ENCODE measurements around the gene SLC29A3. TPM values are rescaled to one million over a fixed set of nuclear protein-coding genes. Genes with fewer than 3 reads are reported as not detected.

Gene SLC29A3
- total RNA-seq, 1 experiment from 2014 or later, result 3.4 TPM

- no peak overlapping the region for H3K27ac ChIP-seq (ENCODE audit: low read length)
- no peaks in the 10 kb centered on the region for H3K79me2 ChIP-seq (ENCODE audit: low read length)
- H3K36me3 ChIP-seq (ENCODE audit: insufficient read depth, low read length), result no peaks in the 10 kb centered on the region
- no peak overlapping the region for H2AFZ ChIP-seq (ENCODE audit: low read length)
- no peak overlapping the region for H3K9ac ChIP-seq (ENCODE audit: low read length)
- no peak overlapping the region for H3K4me2 ChIP-seq (ENCODE audit: low read depth, low read length, poor library complexity, severe bottlenecking)
- no peak overlapping the region for H3K4me3 ChIP-seq (ENCODE audit: low read length)
- H3K9me2 ChIP-seq (replicated peaks; ENCODE audit: insufficient read depth, low read length), result no peaks in the 10 kb centered on the region
- no peaks in the 10 kb centered on the region for H3K9me3 ChIP-seq (ENCODE audit: low read length)
- no peaks in the 10 kb centered on the region for H3K27me3 ChIP-seq (ENCODE audit: low read length)
- DNase-seq, result no peak
- H3K4me1 ChIP-seq (ENCODE audit: low read length), result no peaks in the 10 kb centered on the region
- no peaks in the 10 kb centered on the region for H4K20me1 ChIP-seq (ENCODE audit: insufficient read depth, low read depth, low read length)
These were observed 76.6 kb downstream of the SLC29A3 start for GRCh38 chr10:71395621-71396020.

- H3K4me2 ChIP-seq (ENCODE audit: low read depth, low read length, poor library complexity, severe bottlenecking), result no peak overlapping the region
- no peak overlapping the region for H2AFZ ChIP-seq (ENCODE audit: low read length)
- no peaks in the 10 kb centered on the region for H3K4me1 ChIP-seq (ENCODE audit: low read length)
- H4K20me1 ChIP-seq (ENCODE audit: insufficient read depth, low read depth, low read length), result no peaks in the 10 kb centered on the region
- H3K79me2 ChIP-seq (ENCODE audit: low read length), result no peaks in the 10 kb centered on the region
- no peaks in the 10 kb centered on the region for H3K36me3 ChIP-seq (ENCODE audit: insufficient read depth, low read length)
- no peak overlapping the region for H3K27ac ChIP-seq (ENCODE audit: low read length)
- no peak overlapping the region for H3K4me3 ChIP-seq (ENCODE audit: low read length)
- no peaks in the 10 kb centered on the region for H3K9me2 ChIP-seq (replicated peaks; ENCODE audit: insufficient read depth, low read length)
- H3K27me3 ChIP-seq (ENCODE audit: low read length), result no peaks in the 10 kb centered on the region
- H3K9me3 ChIP-seq (ENCODE audit: low read length), result no peaks in the 10 kb centered on the region
- DNase-seq, result no peak
- no peak overlapping the region for H3K9ac ChIP-seq (ENCODE audit: low read length)
These were observed 77.1 kb downstream of the SLC29A3 start for GRCh38 chr10:71396084-71396710.

- DNase-seq, result no peak
- no peaks in the 10 kb centered on the region for H3K4me1 ChIP-seq (ENCODE audit: low read length)
These were observed 77.7 kb downstream of the SLC29A3 start, which contains the start of gene CDH23 for GRCh38 chr10:71396711-71397295. TSS of gene CDH23 (plus strand) at chr10:71396920. CDS start at chr10:71439832, 42,912 bp downstream.

GRCh38 chr10:71397296-71398212, 78.5 kb downstream of the SLC29A3 start:
- DNase-seq, result no peak
- H3K27me3 ChIP-seq (ENCODE audit: low read length), result no peaks in the 10 kb centered on the region
- no peaks in the 10 kb centered on the region for H4K20me1 ChIP-seq (ENCODE audit: insufficient read depth, low read depth, low read length)
- H3K9me3 ChIP-seq (ENCODE audit: low read length), result no peaks in the 10 kb centered on the region
- no peaks in the 10 kb centered on the region for H3K4me1 ChIP-seq (ENCODE audit: low read length)
- H3K27ac ChIP-seq (ENCODE audit: low read length), result no peak overlapping the region
- H3K4me2 ChIP-seq (ENCODE audit: low read depth, low read length, poor library complexity, severe bottlenecking), result no peak overlapping the region
- H3K9ac ChIP-seq (ENCODE audit: low read length), result no peak overlapping the region
- H3K79me2 ChIP-seq (ENCODE audit: low read length), result no peaks in the 10 kb centered on the region
- H3K9me2 ChIP-seq (replicated peaks; ENCODE audit: insufficient read depth, low read length), result no peaks in the 10 kb centered on the region
- H3K4me3 ChIP-seq (ENCODE audit: low read length), result no peak overlapping the region
- no peaks in the 10 kb centered on the region for H3K36me3 ChIP-seq (ENCODE audit: insufficient read depth, low read length)
- no peak overlapping the region for H2AFZ ChIP-seq (ENCODE audit: low read length)

More at GRCh38 chr10:71396711-71397295, 77.7 kb downstream of the SLC29A3 start, which contains the start of gene CDH23:
- Histone ChIP-seq H3K9me3 (ENCODE audit: low read length) (no peaks in the 10 kb centered on the region), H3K9ac (ENCODE audit: low read length) (no peak within 1 kb of the TSS), H3K79me2 (ENCODE audit: low read length) (no peaks in the 10 kb centered on the region), H4K20me1 (ENCODE audit: insufficient read depth, low read depth, low read length) (no peaks in the 10 kb centered on the region), H3K36me3 (ENCODE audit: insufficient read depth, low read length) (no peaks in the 10 kb centered on the region), H2AFZ (ENCODE audit: low read length) (no peak within 1 kb of the TSS), H3K9me2 (replicated peaks; ENCODE audit: insufficient read depth, low read length) (no peaks in the 10 kb centered on the region), H3K4me3 (ENCODE audit: low read length) (no peak within 1 kb of the TSS), H3K27ac (ENCODE audit: low read length) (no peak within 1 kb of the TSS), H3K4me2 (ENCODE audit: low read depth, low read length, poor library complexity, severe bottlenecking) (no peak within 1 kb of the TSS), H3K27me3 (ENCODE audit: low read length) (no peaks in the 10 kb centered on the region)

- Histone ChIP-seq H3K4me1 (ENCODE audit: low read length) (no peaks in the 10 kb centered on the region), H2AFZ (ENCODE audit: low read length) (no peak overlapping the region), H3K27ac (ENCODE audit: low read length) (no peak overlapping the region), H3K4me2 (ENCODE audit: low read depth, low read length, poor library complexity, severe bottlenecking) (no peak overlapping the region), H3K79me2 (ENCODE audit: low read length) (no peaks in the 10 kb centered on the region), H3K4me3 (ENCODE audit: low read length) (no peak overlapping the region), H3K27me3 (ENCODE audit: low read length) (no peaks in the 10 kb centered on the region), H3K9me3 (ENCODE audit: low read length) (no peaks in the 10 kb centered on the region), H3K9me2 (replicated peaks; ENCODE audit: insufficient read depth, low read length) (no peaks in the 10 kb centered on the region), H4K20me1 (ENCODE audit: insufficient read depth, low read depth, low read length) (no peaks in the 10 kb centered on the region), H3K9ac (ENCODE audit: low read length) (no peak overlapping the region), H3K36me3 (ENCODE audit: insufficient read depth, low read length) (no peaks in the 10 kb centered on the region)
- DNase-seq, result no peak
These were observed 79.9 kb downstream of the SLC29A3 start for GRCh38 chr10:71398976-71399375.

- no peaks in the 10 kb centered on the region for H4K20me1 ChIP-seq (ENCODE audit: insufficient read depth, low read depth, low read length)
- no peak overlapping the region for H2AFZ ChIP-seq (ENCODE audit: low read length)
- no peak overlapping the region for H3K4me3 ChIP-seq (ENCODE audit: low read length)
- no peak overlapping the region for H3K27ac ChIP-seq (ENCODE audit: low read length)
- DNase-seq, result no peak
- H3K79me2 ChIP-seq (ENCODE audit: low read length), result no peaks in the 10 kb centered on the region
- no peaks in the 10 kb centered on the region for H3K27me3 ChIP-seq (ENCODE audit: low read length)
- H3K4me1 ChIP-seq (ENCODE audit: low read length), result no peaks in the 10 kb centered on the region
- no peak overlapping the region for H3K4me2 ChIP-seq (ENCODE audit: low read depth, low read length, poor library complexity, severe bottlenecking)
- no peak overlapping the region for H3K9ac ChIP-seq (ENCODE audit: low read length)
- H3K9me3 ChIP-seq (ENCODE audit: low read length), result no peaks in the 10 kb centered on the region
- no peaks in the 10 kb centered on the region for H3K36me3 ChIP-seq (ENCODE audit: insufficient read depth, low read length)
- no peaks in the 10 kb centered on the region for H3K9me2 ChIP-seq (replicated peaks; ENCODE audit: insufficient read depth, low read length)
These were observed 80.9 kb downstream of the SLC29A3 start for GRCh38 chr10:71399946-71400345.

- H3K36me3 ChIP-seq (ENCODE audit: insufficient read depth, low read length), result no peaks in the 10 kb centered on the region
- H3K4me3 ChIP-seq (ENCODE audit: low read length), result no peak overlapping the region
- H3K79me2 ChIP-seq (ENCODE audit: low read length), result no peaks in the 10 kb centered on the region
- no peak overlapping the region for H3K9ac ChIP-seq (ENCODE audit: low read length)
- no peaks in the 10 kb centered on the region for H3K9me3 ChIP-seq (ENCODE audit: low read length)
- H3K27ac ChIP-seq (ENCODE audit: low read length), result no peak overlapping the region
- H3K4me2 ChIP-seq (ENCODE audit: low read depth, low read length, poor library complexity, severe bottlenecking), result no peak overlapping the region
- H3K27me3 ChIP-seq (ENCODE audit: low read length), result no peaks in the 10 kb centered on the region
- no peak overlapping the region for H2AFZ ChIP-seq (ENCODE audit: low read length)
- no peaks in the 10 kb centered on the region for H3K9me2 ChIP-seq (replicated peaks; ENCODE audit: insufficient read depth, low read length)
- H4K20me1 ChIP-seq (ENCODE audit: insufficient read depth, low read depth, low read length), result no peaks in the 10 kb centered on the region
- no peak for DNase-seq
- H3K4me1 ChIP-seq (ENCODE audit: low read length), result no peaks in the 10 kb centered on the region
These were observed 82.0 kb downstream of the SLC29A3 start for GRCh38 chr10:71401056-71401455.

GRCh38 chr10:71402005-71402404, 82.9 kb downstream of the SLC29A3 start:
- Histone ChIP-seq H3K4me3 (ENCODE audit: low read length) (no peak overlapping the region), H3K9ac (ENCODE audit: low read length) (no peak overlapping the region), H3K27me3 (ENCODE audit: low read length) (no peaks in the 10 kb centered on the region), H3K9me2 (replicated peaks; ENCODE audit: insufficient read depth, low read length) (no peaks in the 10 kb centered on the region), H3K79me2 (ENCODE audit: low read length) (no peaks in the 10 kb centered on the region), H3K4me1 (ENCODE audit: low read length) (no peaks in the 10 kb centered on the region), H3K27ac (ENCODE audit: low read length) (no peak overlapping the region), H3K4me2 (ENCODE audit: low read depth, low read length, poor library complexity, severe bottlenecking) (no peak overlapping the region), H4K20me1 (ENCODE audit: insufficient read depth, low read depth, low read length) (no peaks in the 10 kb centered on the region), H3K36me3 (ENCODE audit: insufficient read depth, low read length) (no peaks in the 10 kb centered on the region), H2AFZ (ENCODE audit: low read length) (no peak overlapping the region), H3K9me3 (ENCODE audit: low read length) (no peaks in the 10 kb centered on the region)
- no peak for DNase-seq
